Naive thymus-derived CD8-positive, alpha-beta T cell (primary cell): ENCODE data around the gene GBE1. TPM values are rescaled to one million over a fixed set of nuclear protein-coding genes. Genes with fewer than 3 reads are reported as not detected.
"Not testable (repeated sequence)": the region's sequence is repeated elsewhere in the genome, so short reads cannot be mapped to it uniquely, and the experiment has no call there.

Experiments used
- ATAC-seq, 2 donors: fragments of 150-1000 bp; cut with Tn5 transposase in 1 of 2; sonication (Bioruptor Pico), chemical (Tn5 transposase) in 1 of 2; 1 replicate in 1 of 2; 2 replicates in 1 of 2; pipeline ENCODE4 v1.10.0; 2021; ENCODE audit warnings: mild to moderate bottlenecking in 2 of 2, moderate library complexity in 2 of 2
- POLR2A ChIA-PET: fragments of 350-600 bp; sonication (Branson Sonifier 250); formaldehyde crosslinking; loops from one replicate; lab custom pipeline; 2021; ENCODE audit warnings: antibody characterized with exemption; lab: Charles Lee
- DNase-seq, 10 donors: peaks; one replicate each; pipeline versions ENCODE4 v3.0.0 to v3.0.0-alpha.2; 2020 to 2022
- H3K27ac Mint-ChIP-seq, 10 donors: one replicate each; pipeline ENCODE4 v1.8.0; 2020 to 2022; ENCODE audit warnings: mild to moderate bottlenecking in 10 of 10, mixed read lengths in 10 of 10, moderate library complexity in 4 of 10, inconsistent platforms in 1 of 10
- H3K27me3 Mint-ChIP-seq, 5 donors: one replicate each; pipeline ENCODE4 v1.8.0; 2021 to 2022; ENCODE audit warnings: mixed read lengths in 5 of 5
- H3K36me3 Mint-ChIP-seq, 3 donors: one replicate each; pipeline ENCODE4 v1.8.0; 2020 to 2022; ENCODE audit warnings: mixed read lengths in 3 of 3, mild to moderate bottlenecking in 2 of 3, inconsistent platforms in 1 of 3
- H3K4me1 Mint-ChIP-seq, 4 donors: one replicate each; pipeline ENCODE4 v1.8.0; 2021 to 2022; ENCODE audit warnings: mixed read lengths in 4 of 4
- H3K4me3 Mint-ChIP-seq, 10 donors: one replicate each; pipeline ENCODE4 v1.8.0; 2020 to 2022; ENCODE audit warnings: mild to moderate bottlenecking in 10 of 10, mixed read lengths in 10 of 10, moderate library complexity in 6 of 10, inconsistent platforms in 1 of 10
- H3K9me3 Mint-ChIP-seq, 9 donors: one replicate each; pipeline ENCODE4 v1.8.0; 2020 to 2022; ENCODE audit warnings: mixed read lengths in 9 of 9, mild to moderate bottlenecking in 3 of 9, inconsistent platforms in 1 of 9, moderate library complexity in 1 of 9
- polyA plus RNA-seq, 3 donors: library from polyadenylated mRNA; unstranded; fragments of 300-500 nt; fragmentation: Illumina TruSeq; gene quantifications; one replicate each; pipeline ENCODE4 v1.2.3, GENCODE V29; 2021
- total RNA-seq, 8 experiments: library from RNA in 2 of 8; stranded (reverse) in 2 of 8; gene quantifications; one replicate each; pipeline ENCODE4 v1.2.3 and lab custom pipeline; 2021 to 2026

The GBE1 gene
- total and polyA plus RNA-seq, 5 experiments from 2014 or later, result 8.9 to 10.4 (median 9.8) TPM

GRCh38 chr3:81530180-81530939, 231.1 kb downstream of the GBE1 start:
- DNase-seq (no peak), ATAC-seq (no peak)
- H3K36me3 Mint-ChIP-seq, result peaks cover 46 to 82% (median 60%) of the 10 kb centered on the region in 3 donors
- H3K4me3 Mint-ChIP-seq, result no peak overlapping the region
- no peak overlapping the region for H3K27ac Mint-ChIP-seq
- POLR2A ChIA-PET, result no interaction called here
- no peaks in the 10 kb centered on the region for H3K27me3 Mint-ChIP-seq
- H3K9me3 Mint-ChIP-seq, result peaks cover 6 to 47% (median 33%) of the 10 kb centered on the region in 9 donors
- no peaks in the 10 kb centered on the region for H3K4me1 Mint-ChIP-seq

- H3K4me1 Mint-ChIP-seq, result no peaks in the 10 kb centered on the region
- H3K4me3 Mint-ChIP-seq, result no peak overlapping the region
- peaks cover 0 to 11% (median 7%) of the 10 kb centered on the region in 3 donors for H3K36me3 Mint-ChIP-seq
- POLR2A ChIA-PET, result no interaction called here
- DNase-seq (no peak), ATAC-seq (no peak)
- no peak overlapping the region for H3K27ac Mint-ChIP-seq
- peaks cover 0 to 9% (median 7%) of the 10 kb centered on the region in 9 donors for H3K9me3 Mint-ChIP-seq
- H3K27me3 Mint-ChIP-seq, result no peaks in the 10 kb centered on the region
These were observed 239.6 kb downstream of the GBE1 start for GRCh38 chr3:81521855-81522254.

- no peak overlapping the region for H3K4me3 Mint-ChIP-seq
- peaks cover 0 to 2% (median 0%) of the 10 kb centered on the region in 9 donors for H3K9me3 Mint-ChIP-seq
- DNase-seq (no peak), ATAC-seq (no peak)
- H3K27ac Mint-ChIP-seq, result no peak overlapping the region
- H3K4me1 Mint-ChIP-seq, result no peaks in the 10 kb centered on the region
- POLR2A ChIA-PET, result no interaction called here
- H3K27me3 Mint-ChIP-seq, result no peaks in the 10 kb centered on the region
- no peaks in the 10 kb centered on the region for H3K36me3 Mint-ChIP-seq
These were observed 242.5 kb downstream of the GBE1 start for GRCh38 chr3:81518945-81519344.

DNA sequence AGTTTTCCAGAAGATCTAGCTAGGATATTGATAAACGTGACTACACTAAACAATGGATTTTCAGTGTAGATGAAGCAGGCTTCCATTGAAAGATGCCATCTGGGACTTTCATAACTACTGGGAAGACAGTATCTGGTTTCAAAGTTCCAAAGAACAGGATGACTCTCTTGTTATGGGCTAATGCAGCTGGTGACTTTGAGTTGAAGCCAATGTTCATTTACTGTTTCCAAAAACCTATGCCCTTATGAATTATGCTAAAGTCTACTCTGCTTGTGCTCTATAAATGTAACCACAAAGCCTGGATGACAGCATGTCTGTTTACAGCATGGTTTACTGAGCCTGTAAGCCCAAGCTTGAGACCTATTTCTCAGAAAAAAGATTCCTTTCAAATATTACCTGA, 245.4 kb downstream of the GBE1 start:
- no peaks in the 10 kb centered on the region for H3K9me3 Mint-ChIP-seq
- no peaks in the 10 kb centered on the region for H3K27me3 Mint-ChIP-seq
- no peaks in the 10 kb centered on the region for H3K36me3 Mint-ChIP-seq
- no peaks in the 10 kb centered on the region for H3K4me1 Mint-ChIP-seq
- POLR2A ChIA-PET, result no interaction called here
- DNase-seq (no peak), ATAC-seq (no peak)
- no peak overlapping the region for H3K27ac Mint-ChIP-seq
- H3K4me3 Mint-ChIP-seq, result no peak overlapping the region

DNA sequence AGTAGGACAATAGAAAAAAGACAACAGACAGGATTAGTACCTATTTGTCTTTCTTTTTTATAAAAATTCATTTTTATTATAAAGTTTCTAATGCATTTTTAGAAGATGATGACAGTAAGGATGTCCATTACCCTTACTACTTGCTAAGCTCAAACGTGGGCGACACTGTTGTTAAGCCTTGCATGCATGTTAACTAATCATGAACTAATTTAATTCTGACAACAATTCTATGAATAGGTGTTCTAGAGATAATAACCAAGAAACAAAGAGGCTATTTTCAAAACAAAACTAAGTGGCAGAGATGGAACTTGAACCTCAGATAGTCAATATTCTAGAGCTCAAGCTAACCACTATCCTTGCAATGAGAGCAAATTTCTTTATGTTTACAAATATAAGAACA, 247.9 kb downstream of the GBE1 start:
- H3K27ac Mint-ChIP-seq, result no peak overlapping the region
- no peak for ATAC-seq
- H3K27me3 Mint-ChIP-seq, result no peaks in the 10 kb centered on the region

GRCh38 chr3:81503026-81503425, 258.4 kb downstream of the GBE1 start:
- no peaks in the 10 kb centered on the region for H3K4me1 Mint-ChIP-seq
- no peak overlapping the region for H3K4me3 Mint-ChIP-seq
- POLR2A ChIA-PET, result no interaction called here
- H3K27ac Mint-ChIP-seq, result no peak overlapping the region
- ATAC-seq (no peak), DNase-seq (no peak)
- H3K36me3 Mint-ChIP-seq, result peaks cover 0 to 4% (median 4%) of the 10 kb centered on the region in 3 donors
- H3K9me3 Mint-ChIP-seq, result peaks cover 0 to 2% (median 0%) of the 10 kb centered on the region in 9 donors
- no peaks in the 10 kb centered on the region for H3K27me3 Mint-ChIP-seq

More for the DNA sequence above, 247.9 kb downstream of the GBE1 start:
- H3K4me1 Mint-ChIP-seq, result no peaks in the 10 kb centered on the region
- H3K36me3 Mint-ChIP-seq, result peaks cover 0 to 1% (median 1%) of the 10 kb centered on the region in 3 donors
- POLR2A ChIA-PET, result no interaction called here
- H3K4me3 Mint-ChIP-seq, result no peak overlapping the region
- H3K9me3 Mint-ChIP-seq, result no peaks in the 10 kb centered on the region
- DNase-seq, result no peak

GRCh38 chr3:81502236-81502635, 259.2 kb downstream of the GBE1 start:
- Mint-ChIP-seq H3K9me3 (peaks cover 0 to 2% (median 0%) of the 10 kb centered on the region in 9 donors), H3K36me3 (peaks cover 0 to 4% (median 4%) of the 10 kb centered on the region in 3 donors), H3K4me3 (no peak overlapping the region), H3K27me3 (no peaks in the 10 kb centered on the region), H3K4me1 (no peaks in the 10 kb centered on the region), H3K27ac (no peak overlapping the region)
- DNase-seq (no peak), ATAC-seq (no peak)
- POLR2A ChIA-PET, result no interaction called here

DNA sequence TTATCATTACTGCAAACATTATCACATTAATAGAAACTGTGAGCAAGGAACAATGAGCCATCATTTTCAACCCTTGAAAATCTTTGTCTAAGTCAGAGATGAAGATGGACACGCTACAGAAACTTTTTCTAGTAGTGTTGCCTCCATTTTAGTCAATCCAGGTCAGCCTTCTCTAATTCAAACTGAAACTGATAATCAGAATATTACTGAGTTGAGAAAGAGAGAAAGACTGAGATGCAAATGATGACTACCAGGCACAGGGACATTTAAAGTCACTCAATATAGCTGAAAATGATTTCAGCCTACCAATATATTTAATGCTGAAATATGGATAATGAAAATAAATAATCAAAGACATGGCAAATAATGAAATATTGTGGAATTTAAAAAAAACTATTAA, 261.4 kb downstream of the GBE1 start:
- no peak for ATAC-seq
- POLR2A ChIA-PET, result no interaction called here
- Mint-ChIP-seq H3K27me3 (no peaks in the 10 kb centered on the region), H3K27ac (no peak overlapping the region), H3K4me1 (no peaks in the 10 kb centered on the region), H3K4me3 (no peak overlapping the region), H3K36me3 (peaks cover 0 to 4% (median 4%) of the 10 kb centered on the region in 3 donors), H3K9me3 (no peaks in the 10 kb centered on the region)
- no peak for DNase-seq

DNA sequence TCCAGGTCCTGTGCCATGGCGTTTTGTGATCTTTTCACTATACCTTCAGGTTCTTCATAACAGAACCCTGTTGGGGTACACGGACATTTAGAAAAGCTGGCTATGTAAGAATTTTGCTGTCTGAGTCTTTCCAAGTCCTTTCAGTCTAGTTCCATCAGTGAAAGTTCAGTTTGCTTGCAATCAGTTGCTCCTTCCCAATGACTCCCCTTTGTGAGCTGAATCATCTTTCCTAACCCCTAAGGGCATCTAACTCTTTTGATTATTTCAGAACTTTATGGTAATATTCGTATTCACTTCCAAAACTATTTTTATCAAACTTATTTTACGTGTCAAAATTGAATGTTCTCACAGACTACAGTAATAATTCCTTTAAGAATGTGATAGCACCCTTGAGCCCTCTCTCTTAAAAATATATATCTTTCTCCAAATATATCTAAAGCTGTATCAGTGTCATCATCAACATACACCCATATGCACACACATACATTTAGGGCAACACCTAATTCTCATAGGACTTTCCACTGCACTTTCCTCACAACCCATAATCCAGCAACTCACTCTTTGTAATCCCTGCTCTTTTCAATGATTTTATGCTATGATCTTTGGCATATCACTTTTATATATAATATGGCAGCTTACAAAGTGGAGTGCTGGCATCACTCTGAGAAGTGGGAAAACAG, 263.7 kb downstream of the GBE1 start:
- DNase-seq, result no peak
- no peaks in the 10 kb centered on the region for H3K9me3 Mint-ChIP-seq
- H3K4me1 Mint-ChIP-seq, result no peaks in the 10 kb centered on the region
- POLR2A ChIA-PET, result no interaction called here
- H3K27ac Mint-ChIP-seq, result no peak overlapping the region
- peaks cover 0 to 2% (median 0%) of the 10 kb centered on the region in 3 donors for H3K36me3 Mint-ChIP-seq
- H3K4me3 Mint-ChIP-seq, result no peak overlapping the region
- H3K27me3 Mint-ChIP-seq, result no peaks in the 10 kb centered on the region
- no peak for ATAC-seq

DNA sequence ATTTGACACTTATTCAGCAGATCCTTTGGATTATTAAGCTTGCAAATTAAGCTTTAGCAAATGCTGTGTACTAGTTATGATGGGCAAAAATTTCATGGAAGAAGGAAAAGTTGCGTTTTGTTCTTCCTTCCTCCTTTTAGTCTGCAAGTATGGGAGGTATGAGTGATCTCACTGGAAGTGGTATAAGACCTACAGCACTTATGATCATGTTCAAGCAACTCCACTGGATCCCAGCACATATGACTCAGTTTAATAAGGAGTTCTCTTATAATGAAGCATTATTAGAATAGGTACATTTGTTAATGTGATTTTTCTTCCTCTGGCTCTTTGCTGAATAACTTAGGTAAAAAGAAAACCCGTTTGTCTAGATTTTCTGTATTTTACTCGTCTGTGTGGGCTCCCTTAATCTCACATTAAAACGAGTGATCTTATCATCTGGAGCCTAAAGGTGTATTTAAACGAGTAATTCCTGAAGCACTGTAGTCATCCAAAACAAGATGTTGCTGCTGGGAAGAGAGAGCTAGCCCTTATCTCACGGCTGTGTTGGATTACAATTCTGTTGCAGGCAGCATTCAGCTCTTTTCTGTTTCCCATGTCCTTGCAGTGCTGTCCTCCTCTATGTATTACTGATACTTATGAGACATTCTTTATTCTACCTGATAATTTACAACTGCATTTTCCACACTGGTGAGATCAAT, 264.9 kb downstream of the GBE1 start:
- no peaks in the 10 kb centered on the region for H3K4me1 Mint-ChIP-seq
- H3K27ac Mint-ChIP-seq, result no peak overlapping the region
- H3K4me3 Mint-ChIP-seq, result no peak overlapping the region
- H3K36me3 Mint-ChIP-seq, result peaks cover 0 to 2% (median 0%) of the 10 kb centered on the region in 3 donors
- no peak for ATAC-seq
- no peaks in the 10 kb centered on the region for H3K27me3 Mint-ChIP-seq
- no peak for DNase-seq
- POLR2A ChIA-PET, result no interaction called here
- no peaks in the 10 kb centered on the region for H3K9me3 Mint-ChIP-seq

- H3K27me3 Mint-ChIP-seq, H3K9me3 Mint-ChIP-seq, DNase-seq, ATAC-seq, H3K36me3 Mint-ChIP-seq, H3K4me1 Mint-ChIP-seq, POLR2A ChIA-PET, H3K4me3 Mint-ChIP-seq: not testable (repeated sequence)
- peak overlapping the region in 1 of 10 donors; percentile 20 for H3K27ac Mint-ChIP-seq
These were observed 269.0 kb downstream of the GBE1 start for GRCh38 chr3:81492471-81492870.

DNA sequence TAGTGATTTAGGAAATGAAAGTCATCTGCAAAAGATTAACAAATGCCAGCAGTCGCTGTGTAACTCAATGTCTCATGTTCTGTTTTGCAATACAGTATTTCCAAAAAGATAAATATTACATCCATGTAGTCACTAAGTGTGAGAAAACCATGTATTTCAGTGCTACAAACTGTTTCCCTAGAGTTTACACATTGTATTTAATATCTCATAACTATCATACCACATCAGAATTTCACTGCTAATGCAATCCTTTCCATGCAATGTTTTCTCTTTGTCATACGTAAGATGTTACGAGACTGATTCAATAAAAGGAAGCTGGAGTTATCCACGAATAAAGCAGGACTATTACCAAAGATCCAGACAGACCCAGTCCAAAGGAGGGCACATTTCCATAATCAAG, 269.4 kb downstream of the GBE1 start:
- Mint-ChIP-seq H3K4me1 (no peaks in the 10 kb centered on the region), H3K9me3 (peaks cover 0 to 8% (median 0%) of the 10 kb centered on the region in 9 donors), H3K27me3 (no peaks in the 10 kb centered on the region), H3K27ac (peak overlapping the region in 1 of 10 donors; percentile 20), H3K36me3 (peaks cover 0 to 5% (median 4%) of the 10 kb centered on the region in 3 donors), H3K4me3 (no peak overlapping the region)
- ATAC-seq, result no peak
- no peak for DNase-seq
- POLR2A ChIA-PET, result no interaction called here
